Mammary epithelial cell (primary cell): ENCODE data around the gene NCAPG2.

Source experiments
- EZH2 ChIP-seq: IDR thresholded peaks from 2 replicates; pipeline ENCODE4 v1.6.1; 2012; ENCODE audit warnings: low read length, inconsistent platforms, borderline replicate concordance
- TF ChIP-seq, protein P1 (sequence below), 2 donors: IDR thresholded peaks in 1 of 2; conservative IDR thresholded peaks in 1 of 2; 2 replicates each; pipeline ENCODE4 v1.5.1; 2011 to 2012; ENCODE audit warnings: inconsistent platforms in 2 of 2, low read length in 2 of 2, mild to moderate bottlenecking in 2 of 2, control low read depth in 1 of 2, low read depth in 1 of 2; ENCODE audit not compliant: insufficient read depth in 1 of 2; ENCODE audit errors: extremely low read depth in 1 of 2

DNA sequence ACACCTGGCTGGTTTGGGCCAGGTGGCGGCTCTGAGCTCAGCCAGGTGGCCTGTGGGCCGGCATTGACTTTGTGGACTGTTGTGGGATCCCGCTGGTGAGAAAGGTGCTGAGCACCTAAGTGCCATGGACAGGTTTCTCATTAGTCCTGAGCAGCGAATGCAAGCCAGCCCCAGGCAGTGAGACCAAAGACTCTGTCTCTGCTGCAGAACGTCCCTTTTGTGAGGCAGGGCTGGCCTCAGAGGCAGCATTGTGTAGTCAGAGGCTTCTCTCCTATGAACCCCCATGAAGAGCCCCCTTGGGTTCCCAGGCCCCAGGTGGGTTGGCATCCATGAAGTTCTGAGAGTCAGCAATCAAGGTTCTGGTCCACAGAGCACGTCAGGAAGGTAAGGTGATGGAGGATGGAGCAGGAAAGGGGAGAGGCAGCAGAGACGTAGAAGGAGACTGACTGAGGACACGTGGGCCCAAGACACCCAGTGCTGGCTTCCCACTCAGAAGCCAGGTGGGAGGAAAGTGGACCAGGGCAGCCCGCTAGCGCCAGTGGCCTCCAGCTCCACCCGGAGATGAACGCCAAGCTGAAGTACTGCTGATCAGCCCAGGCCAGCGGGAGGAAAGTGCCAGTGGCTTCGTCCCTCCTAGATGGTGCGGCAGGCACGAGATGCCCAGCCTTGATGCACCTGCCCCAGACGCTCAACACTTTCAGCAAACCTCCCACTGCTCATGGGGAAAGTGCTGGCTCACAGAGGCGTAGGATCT lies 97.8 kb downstream of the NCAPG2 start:
- TF ChIP-seq, protein P1, sequence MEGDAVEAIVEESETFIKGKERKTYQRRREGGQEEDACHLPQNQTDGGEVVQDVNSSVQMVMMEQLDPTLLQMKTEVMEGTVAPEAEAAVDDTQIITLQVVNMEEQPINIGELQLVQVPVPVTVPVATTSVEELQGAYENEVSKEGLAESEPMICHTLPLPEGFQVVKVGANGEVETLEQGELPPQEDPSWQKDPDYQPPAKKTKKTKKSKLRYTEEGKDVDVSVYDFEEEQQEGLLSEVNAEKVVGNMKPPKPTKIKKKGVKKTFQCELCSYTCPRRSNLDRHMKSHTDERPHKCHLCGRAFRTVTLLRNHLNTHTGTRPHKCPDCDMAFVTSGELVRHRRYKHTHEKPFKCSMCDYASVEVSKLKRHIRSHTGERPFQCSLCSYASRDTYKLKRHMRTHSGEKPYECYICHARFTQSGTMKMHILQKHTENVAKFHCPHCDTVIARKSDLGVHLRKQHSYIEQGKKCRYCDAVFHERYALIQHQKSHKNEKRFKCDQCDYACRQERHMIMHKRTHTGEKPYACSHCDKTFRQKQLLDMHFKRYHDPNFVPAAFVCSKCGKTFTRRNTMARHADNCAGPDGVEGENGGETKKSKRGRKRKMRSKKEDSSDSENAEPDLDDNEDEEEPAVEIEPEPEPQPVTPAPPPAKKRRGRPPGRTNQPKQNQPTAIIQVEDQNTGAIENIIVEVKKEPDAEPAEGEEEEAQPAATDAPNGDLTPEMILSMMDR (conservative IDR thresholded peaks at IDR 0.05 in 1 of 2, IDR thresholded peaks at IDR 0.05 in 1 of 2; ENCODE audit: extremely low read depth in 1 of 2, insufficient read depth in 1 of 2, low read depth in 1 of 2, low read length in 2 of 2) = no peak
- TF ChIP-seq EZH2 = no peak
